ENCODE measurements around the gene FXYD5. TPM values are rescaled to one million over a fixed set of nuclear protein-coding genes. Genes with fewer than 3 reads are reported as not detected.

FXYD5 gene
- total and polyA plus RNA-seq, 10 of the 15 experiments (the other 5 are each of a cell fraction or from before 2014, with no cell fraction given): 30.0 to 159 (median 93.9) TPM

GRCh38 chr19:35184267-35184666, 29.7 kb downstream of the FXYD5 start:
- Histone ChIP-seq H3K27me3 (replicated peaks in 1 of 2; ENCODE audit: control insufficient read depth in 2 of 2, insufficient read depth in 2 of 2, low read length in 1 of 2) (no peaks in the 10 kb centered on the region), H3K4me1 (ENCODE audit: control insufficient read depth, insufficient read depth, low read length) (no peaks in the 10 kb centered on the region), H3K36me3 (ENCODE audit: control insufficient read depth in 2 of 2, insufficient read depth in 2 of 2, low read length in 1 of 2) (no peaks in the 10 kb centered on the region), H2AFZ (ENCODE audit: control insufficient read depth, low read depth, low read length) (no peak overlapping the region), H3K4me2 (ENCODE audit: control insufficient read depth, insufficient read depth) (no peak overlapping the region), H3K27ac (ENCODE audit: control insufficient read depth, insufficient read depth) (no peak overlapping the region), H3K9me3 (replicated peaks; ENCODE audit: control insufficient read depth, insufficient read depth, low read length) (no peaks in the 10 kb centered on the region), H3K4me3 (no peak overlapping the region), H3K9ac (ENCODE audit: control insufficient read depth, insufficient read depth, low read length) (no peak overlapping the region), H4K20me1 (ENCODE audit: control insufficient read depth, insufficient read depth) (no peaks in the 10 kb centered on the region), H3K79me2 (ENCODE audit: control insufficient read depth, insufficient read depth, low read length) (no peaks in the 10 kb centered on the region)
- CTCF ChIA-PET: interaction anchor here (1.0 kb wide), 1 partner anchor 10 kb away, joined by 4 read pairs; no protein-coding TSS in a partner anchor
- POLR2A ChIA-PET: no interaction called here
- RAD21 ChIA-PET (ENCODE audit: unreplicated experiment): no interaction called here
- ATAC-seq: no peak
- TF ChIP-seq TCF12 (IDR thresholded peaks at IDR 0.05; ENCODE audit: low read depth, low read length): no peak
- TF ChIP-seq ZBTB40 (IDR thresholded peaks at IDR 0.05; ENCODE audit: borderline replicate concordance): no peak
- TF ChIP-seq CREB1 (IDR thresholded peaks at IDR 0.05; ENCODE audit: low read depth): no peak
- no peak for TF ChIP-seq NFYA (IDR thresholded peaks at IDR 0.05; ENCODE audit: borderline replicate concordance, low read depth, low read length)
- no peak for TF ChIP-seq ELK1 (IDR thresholded peaks at IDR 0.05; ENCODE audit: low read depth, low read length)
- intact Hi-C loops (cut with micrococcal nuclease; ENCODE audit: unreplicated experiment): no loop called here
- SMC1A ChIA-PET (ENCODE audit: uncharacterized antibody, unreplicated experiment): interaction anchor here (1.0 kb wide), 1 partner anchor 23 kb away, joined by 3 read pairs; no protein-coding TSS in a partner anchor
- in situ Hi-C loops (cut with MboI): no loop called here
- no peak for FAIRE-seq
- BruUV-seq (replicated peaks): no TSS peak
- DNase-seq (ENCODE audit: low read depth, low spot score): no peak
- 5% methylated on average over 1 of the region's 1 CpG for WGBS (ENCODE audit: insufficient coverage, insufficient replicate concordance, low lambda C conversion rate, missing lambda C conversion rate)

Measured in GM12878 (cell line).